ENCODE measurements around the gene ZNF775.
"Not testable (repeated sequence)": the region's sequence is repeated elsewhere in the genome, so short reads cannot be mapped to it uniquely, and the experiment has no call there.

The ZNF775 gene

GRCh38 chr7:150379441-150380379 lies 580 bp downstream of the ZNF775 start:
- DNase-seq (ENCODE audit: extremely low spot score, insufficient read length, low read depth) (no peak), FAIRE-seq (no peak)

GRCh38 chr7:150380463-150380862 lies 1.3 kb downstream of the ZNF775 start:
- FAIRE-seq (peak; percentile 80), DNase-seq (ENCODE audit: extremely low spot score, insufficient read length, low read depth) (no peak)

GRCh38 chr7:150381096-150381495 lies 2.0 kb downstream of the ZNF775 start:
- FAIRE-seq, result no peak
- DNase-seq (ENCODE audit: extremely low spot score, insufficient read length, low read depth), result no peak

GRCh38 chr7:150381785-150382122 lies 2.6 kb downstream of the ZNF775 start:
- FAIRE-seq (no peak), DNase-seq (ENCODE audit: extremely low spot score, insufficient read length, low read depth) (no peak)

- DNase-seq (ENCODE audit: extremely low spot score, insufficient read length, low read depth) (no peak), FAIRE-seq (no peak)
Observed at GRCh38 chr7:150382123-150382843, 3.2 kb downstream of the ZNF775 start.

GRCh38 chr7:150382844-150383225 lies 3.7 kb downstream of the ZNF775 start:
- DNase-seq (ENCODE audit: extremely low spot score, insufficient read length, low read depth) (no peak), FAIRE-seq (peak; percentile 31)

GRCh38 chr7:150383710-150384397 lies 4.7 kb downstream of the ZNF775 start:
- no peak for FAIRE-seq

GRCh38 chr7:150384406-150385301 lies 5.5 kb downstream of the ZNF775 start:
- no peak for FAIRE-seq
- DNase-seq (ENCODE audit: extremely low spot score, insufficient read length, low read depth), result no peak

More at GRCh38 chr7:150383710-150384397, 4.7 kb downstream of the ZNF775 start:
- DNase-seq (ENCODE audit: extremely low spot score, insufficient read length, low read depth), result no peak

GRCh38 chr7:150385302-150385723 lies 6.2 kb downstream of the ZNF775 start:
- FAIRE-seq, result no peak
- DNase-seq (ENCODE audit: extremely low spot score, insufficient read length, low read depth), result no peak

GRCh38 chr7:150385884-150386283 lies 6.8 kb downstream of the ZNF775 start:
- DNase-seq (ENCODE audit: extremely low spot score, insufficient read length, low read depth); FAIRE-seq: not testable (repeated sequence)

GRCh38 chr7:150388306-150388705 lies 9.2 kb downstream of the ZNF775 start:
- FAIRE-seq, result no peak
- no peak for DNase-seq (ENCODE audit: extremely low spot score, insufficient read length, low read depth)

- no peak for DNase-seq (ENCODE audit: extremely low spot score, insufficient read length, low read depth)
- no peak for FAIRE-seq
Observed at GRCh38 chr7:150388709-150389531, 9.8 kb downstream of the ZNF775 start.

GRCh38 chr7:150389532-150389816 lies 10.3 kb downstream of the ZNF775 start:
- DNase-seq (ENCODE audit: extremely low spot score, insufficient read length, low read depth) (no peak), FAIRE-seq (no peak)

- no peak for FAIRE-seq
- no peak for DNase-seq (ENCODE audit: extremely low spot score, insufficient read length, low read depth)
Observed at GRCh38 chr7:150390205-150390604, 11.1 kb downstream of the ZNF775 start.

- FAIRE-seq, result no peak
- no peak for DNase-seq (ENCODE audit: extremely low spot score, insufficient read length, low read depth)
Observed at GRCh38 chr7:150393325-150393724, 14.2 kb downstream of the ZNF775 start.

- DNase-seq (ENCODE audit: extremely low spot score, insufficient read length, low read depth), result no peak
- no peak for FAIRE-seq
Observed at GRCh38 chr7:150396426-150396825, 17.3 kb downstream of the ZNF775 start.

- DNase-seq (ENCODE audit: extremely low spot score, insufficient read length, low read depth) (no peak), FAIRE-seq (no peak)
Observed at GRCh38 chr7:150396851-150397260, 17.7 kb downstream of the ZNF775 start.

- FAIRE-seq (no peak), DNase-seq (ENCODE audit: extremely low spot score, insufficient read length, low read depth) (no peak)
Observed at GRCh38 chr7:150397346-150398107, 18.4 kb downstream of the ZNF775 start.
